ENCODE data around the gene KCNK15. TPM values are rescaled to one million over a fixed set of nuclear protein-coding genes. Genes with fewer than 3 reads are reported as not detected.
A peak's percentile ranks its signal among the peaks of the same experiment; 100 is the strongest.

Gene KCNK15
- polyA plus RNA-seq, 1 donor (not counting 4 experiments of a cell fraction or from before 2014, with no cell fraction given) = not detected

DNA sequence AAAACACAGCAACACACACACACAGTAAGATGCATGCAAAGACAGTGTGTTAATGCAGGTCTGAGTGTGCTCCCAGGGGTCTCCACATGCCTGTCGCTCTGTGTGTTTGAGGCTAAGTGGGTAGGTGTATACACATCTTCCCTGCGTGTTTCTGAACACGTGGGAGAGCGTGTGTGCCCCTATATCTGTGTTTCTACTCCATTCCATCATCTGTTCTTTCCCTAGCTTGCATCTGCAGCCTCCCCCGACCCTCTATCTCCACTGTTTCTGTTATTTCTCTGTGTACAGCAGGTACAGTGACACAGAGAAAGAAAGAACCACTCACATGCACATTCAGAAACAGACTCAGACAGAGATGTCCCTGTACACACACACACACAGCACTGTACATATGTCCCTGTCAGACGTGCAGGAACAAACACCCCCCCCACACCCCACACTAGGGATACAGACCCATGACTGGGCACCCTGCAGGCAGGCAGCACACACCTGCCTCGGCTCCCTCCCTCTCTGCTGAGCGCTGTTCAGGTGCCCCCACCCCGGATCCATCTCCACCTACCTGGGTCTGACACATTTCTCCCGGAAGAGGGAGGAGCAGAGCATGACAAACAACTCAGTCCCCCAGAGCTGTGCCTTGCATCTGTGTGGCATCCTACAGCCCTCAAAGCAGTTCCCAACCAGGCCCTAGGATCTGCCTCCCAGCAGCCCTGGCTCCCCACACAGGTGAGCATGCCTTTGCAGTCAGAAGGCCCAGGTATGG, 27.6 kb downstream of the KCNK15 start:
- Histone ChIP-seq H3K9ac (ENCODE audit: control insufficient read depth, extremely low read depth, insufficient read depth, low read length) (no peak overlapping the region), H3K4me3 (ENCODE audit: control insufficient read depth in 2 of 3, extremely low read depth in 1 of 3, insufficient read depth in 2 of 3, low read depth in 1 of 3, low read length in 3 of 3) (no peak overlapping the region), H3K9me1 (ENCODE audit: control insufficient read depth, extremely low read depth, insufficient read depth, low read length) (no peaks in the 10 kb centered on the region), H3K36me3 (ENCODE audit: control insufficient read depth in 2 of 2, extremely low read depth in 1 of 2, insufficient read depth in 2 of 2, low read length in 2 of 2) (no peaks in the 10 kb centered on the region), H2AFZ (ENCODE audit: control insufficient read depth, low read length) (no peak overlapping the region), H3K79me2 (ENCODE audit: control insufficient read depth, insufficient read depth, low read length) (no peaks in the 10 kb centered on the region), H3K4me1 (ENCODE audit: control insufficient read depth, extremely low read depth, insufficient read depth, low read length) (peaks cover 9% of the 10 kb centered on the region), H3K27me3 (ENCODE audit: control insufficient read depth, extremely low read depth, insufficient read depth, low read length) (peaks cover 16% of the 10 kb centered on the region), H3K4me2 (ENCODE audit: control insufficient read depth, extremely low read depth, insufficient read depth, low read depth, low read length) (no peak overlapping the region), H4K20me1 (ENCODE audit: control insufficient read depth, extremely low read depth, insufficient read depth, low read length) (no peaks in the 10 kb centered on the region), H3K27ac (ENCODE audit: control insufficient read depth, insufficient read depth, low read length) (no peak overlapping the region), H3K9me3 (ENCODE audit: control insufficient read depth, low read depth, low read length) (no peaks in the 10 kb centered on the region)
- TF ChIP-seq, protein P1, sequence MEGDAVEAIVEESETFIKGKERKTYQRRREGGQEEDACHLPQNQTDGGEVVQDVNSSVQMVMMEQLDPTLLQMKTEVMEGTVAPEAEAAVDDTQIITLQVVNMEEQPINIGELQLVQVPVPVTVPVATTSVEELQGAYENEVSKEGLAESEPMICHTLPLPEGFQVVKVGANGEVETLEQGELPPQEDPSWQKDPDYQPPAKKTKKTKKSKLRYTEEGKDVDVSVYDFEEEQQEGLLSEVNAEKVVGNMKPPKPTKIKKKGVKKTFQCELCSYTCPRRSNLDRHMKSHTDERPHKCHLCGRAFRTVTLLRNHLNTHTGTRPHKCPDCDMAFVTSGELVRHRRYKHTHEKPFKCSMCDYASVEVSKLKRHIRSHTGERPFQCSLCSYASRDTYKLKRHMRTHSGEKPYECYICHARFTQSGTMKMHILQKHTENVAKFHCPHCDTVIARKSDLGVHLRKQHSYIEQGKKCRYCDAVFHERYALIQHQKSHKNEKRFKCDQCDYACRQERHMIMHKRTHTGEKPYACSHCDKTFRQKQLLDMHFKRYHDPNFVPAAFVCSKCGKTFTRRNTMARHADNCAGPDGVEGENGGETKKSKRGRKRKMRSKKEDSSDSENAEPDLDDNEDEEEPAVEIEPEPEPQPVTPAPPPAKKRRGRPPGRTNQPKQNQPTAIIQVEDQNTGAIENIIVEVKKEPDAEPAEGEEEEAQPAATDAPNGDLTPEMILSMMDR (optimal IDR thresholded peaks at IDR 0.05 in 1 of 3, IDR thresholded peaks at IDR 0.05 in 1 of 3, conservative IDR thresholded peaks at IDR 0.05 in 1 of 3; ENCODE audit: extremely low read depth in 1 of 3, insufficient read depth in 2 of 3, low read length in 3 of 3) = no peak
- no peak for TF ChIP-seq EZH2 (IDR thresholded peaks at IDR 0.05; ENCODE audit: low read length)
- DNase-seq (ENCODE audit: low read depth, low spot score) = no peak
- dilution Hi-C loops (cut with MboI; ENCODE audit: extremely low pct_ligation_motif_present, low sequenced_read_pairs) = loop anchor here (25.0 kb wide), 1 partner anchor 89 kb away; no protein-coding TSS in a partner anchor
- FAIRE-seq = no peak

DNA sequence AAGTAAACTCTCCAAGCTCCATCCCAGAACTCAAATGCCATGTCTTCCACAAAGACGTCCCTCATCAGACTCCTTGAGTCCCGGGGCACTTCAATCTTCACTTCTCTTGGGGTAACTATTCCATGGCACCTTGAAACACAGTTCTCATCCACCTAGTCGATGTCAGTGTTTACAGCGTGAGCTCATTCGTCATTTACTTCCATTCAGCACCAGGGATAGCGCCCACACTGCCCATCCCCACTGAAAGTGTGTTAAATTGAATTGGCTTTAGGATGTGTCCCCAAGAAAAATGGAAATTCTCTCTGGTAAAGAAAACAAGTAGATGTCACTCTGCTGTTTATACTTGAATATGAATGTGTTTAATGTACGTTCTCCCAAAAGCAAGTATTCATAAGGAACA, 31.3 kb downstream of the KCNK15 start:
- H3K79me2 ChIP-seq (ENCODE audit: control insufficient read depth, insufficient read depth, low read length) = no peaks in the 10 kb centered on the region
- no peak overlapping the region for H2AFZ ChIP-seq (ENCODE audit: control insufficient read depth, low read length)
- no peak overlapping the region for H3K4me3 ChIP-seq (ENCODE audit: control insufficient read depth in 2 of 3, extremely low read depth in 1 of 3, insufficient read depth in 2 of 3, low read depth in 1 of 3, low read length in 3 of 3)
- no peak overlapping the region for H3K9ac ChIP-seq (ENCODE audit: control insufficient read depth, extremely low read depth, insufficient read depth, low read length)
- H3K9me1 ChIP-seq (ENCODE audit: control insufficient read depth, extremely low read depth, insufficient read depth, low read length) = no peaks in the 10 kb centered on the region
- TF ChIP-seq, protein P1 (optimal IDR thresholded peaks at IDR 0.05 in 1 of 3, IDR thresholded peaks at IDR 0.05 in 1 of 3, conservative IDR thresholded peaks at IDR 0.05 in 1 of 3; ENCODE audit: extremely low read depth in 1 of 3, insufficient read depth in 2 of 3, low read length in 3 of 3) = no peak
- TF ChIP-seq EZH2 (IDR thresholded peaks at IDR 0.05; ENCODE audit: low read length) = no peak
- peaks cover 2% of the 10 kb centered on the region for H3K27me3 ChIP-seq (ENCODE audit: control insufficient read depth, extremely low read depth, insufficient read depth, low read length)
- no peaks in the 10 kb centered on the region for H3K36me3 ChIP-seq (ENCODE audit: control insufficient read depth in 2 of 2, extremely low read depth in 1 of 2, insufficient read depth in 2 of 2, low read length in 2 of 2)
- H3K4me1 ChIP-seq (ENCODE audit: control insufficient read depth, extremely low read depth, insufficient read depth, low read length) = peaks cover 9% of the 10 kb centered on the region
- DNase-seq (ENCODE audit: low read depth, low spot score) (no peak), FAIRE-seq (peak; percentile 9)
- H3K9me3 ChIP-seq (ENCODE audit: control insufficient read depth, low read depth, low read length) = no peaks in the 10 kb centered on the region
- H4K20me1 ChIP-seq (ENCODE audit: control insufficient read depth, extremely low read depth, insufficient read depth, low read length) = no peaks in the 10 kb centered on the region
- no peak overlapping the region for H3K27ac ChIP-seq (ENCODE audit: control insufficient read depth, insufficient read depth, low read length)
- dilution Hi-C loops (cut with MboI; ENCODE audit: extremely low pct_ligation_motif_present, low sequenced_read_pairs) = no loop called here
- H3K4me2 ChIP-seq (ENCODE audit: control insufficient read depth, extremely low read depth, insufficient read depth, low read depth, low read length) = no peak overlapping the region

Data from keratinocyte (primary cell).